Gastroesophageal sphincter (tissue), 4 donors: Measurements from ENCODE around the gene PSPH. TPM values are rescaled to one million over a fixed set of nuclear protein-coding genes. Genes with fewer than 3 reads are reported as not detected.
"Not testable (repeated sequence)": the region's sequence is repeated elsewhere in the genome, so short reads cannot be mapped to it uniquely, and the experiment has no call there.

ENCODE experiments used
- ATAC-seq: fragments of 150-250 bp; one replicate; pipeline ENCODE4 v1.9.1; 2016; ENCODE audit warnings: mild to moderate bottlenecking, moderate library complexity
- H3K27ac ChIP-seq, 4 donors: fragments of 200-600 bp; sonication (generic) in 3 of 4; 1 replicate in 3 of 4; 2 replicates in 1 of 4; pipeline ENCODE4 v1.5.1; 2016 to 2019
- H3K27me3 ChIP-seq: fragments of 200-600 bp; sonication (generic); one replicate; pipeline ENCODE4 v1.5.1; 2019
- H3K36me3 ChIP-seq, 2 donors: fragments of 200-600 bp; sonication (generic); one replicate each; pipeline ENCODE4 v1.5.1; 2019; ENCODE audit warnings: control low read depth in 1 of 2
- H3K4me1 ChIP-seq, 3 donors: fragments of 200-600 bp; sonication (generic); 1 replicate in 2 of 3; 2 replicates in 1 of 3; pipeline ENCODE4 v1.5.1; 2016 to 2019; ENCODE audit warnings: control low read depth in 2 of 3
- H3K4me3 ChIP-seq, 2 donors: fragments of 200-600 bp; sonication (generic); one replicate each; pipeline ENCODE4 v1.5.1; 2019; ENCODE audit warnings: mild to moderate bottlenecking in 1 of 2, moderate library complexity in 1 of 2
- H3K9me3 ChIP-seq, 3 donors: fragments of 200-600 bp; sonication (generic); one replicate each; pipeline ENCODE4 v1.5.1; 2017 to 2019; ENCODE audit warnings: control low read depth in 2 of 3
- CTCF ChIP-seq, 4 experiments: fragments of 200-600 bp in 2 of 4; fragments of 450-650 bp in 2 of 4; sonication (generic) in 1 of 4; IDR thresholded peaks; one replicate each; pipeline ENCODE4 v1.5.1; 2017 to 2019; ENCODE audit warnings: antibody characterized with exemption in 4 of 4, mild to moderate bottlenecking in 2 of 4, moderate library complexity in 2 of 4
- EP300 ChIP-seq: sonication (generic); formaldehyde crosslinking; IDR thresholded peaks from one replicate; pipeline ENCODE4 v1.6.1; 2017; ENCODE audit warnings: antibody characterized with exemption, mild to moderate bottlenecking
- POLR2A ChIP-seq, 2 donors: fragments of 450-650 bp; IDR thresholded peaks; one replicate each; pipeline ENCODE4 v1.6.1; 2017; ENCODE audit warnings: antibody characterized with exemption in 2 of 2, mild to moderate bottlenecking in 2 of 2, moderate library complexity in 1 of 2
- POLR2AphosphoS5 ChIP-seq: sonication (generic); formaldehyde crosslinking; IDR thresholded peaks from one replicate; pipeline ENCODE4 v1.6.1; 2017; ENCODE audit warnings: antibody characterized with exemption
- WGBS, 2 donors: methylation state at CpG; one replicate each; pipeline ENCODE4 v1.1.5; 2018; ENCODE audit warnings: low coverage in 1 of 2; 5-methylcytosine and 5-hydroxymethylcytosine counted together
- total RNA-seq, 4 donors: library from RNA; depleted of rRNA; stranded (reverse); fragments of >200 nt; gene quantifications; one replicate each; pipeline ENCODE4 v1.1.0, GENCODE V29; 2016

Gene PSPH
- total RNA-seq, 4 donors from 2014 or later, result 6.9 to 13.5 (median 8.6) TPM

- 93 to 100% methylated on average over 1 to 5 of the region's 16 CpGs for WGBS, 2 donors
- TF ChIP-seq EP300 (no peak), CTCF (IDR thresholded peaks at IDR 0.05) (no peak), POLR2A (IDR thresholded peaks at IDR 0.05) (no peak), POLR2AphosphoS5 (no peak)
- Histone ChIP-seq H3K36me3 (peaks cover 0 to 43% of the 10 kb centered on the region in 2 donors), H3K4me1 (peaks cover 0 to 40% (median 11%) of the 10 kb centered on the region in 3 donors), H3K4me3 (no peak overlapping the region), H3K9me3 (no peaks in the 10 kb centered on the region), H3K27ac (peak overlapping the region in 2 of 4 donors; percentile 70 to 76), H3K27me3 (no peaks in the 10 kb centered on the region)
- no peak for ATAC-seq
Observed at GRCh38 chr7:56078196-56078595, 27.0 kb upstream of the PSPH start.

DNA sequence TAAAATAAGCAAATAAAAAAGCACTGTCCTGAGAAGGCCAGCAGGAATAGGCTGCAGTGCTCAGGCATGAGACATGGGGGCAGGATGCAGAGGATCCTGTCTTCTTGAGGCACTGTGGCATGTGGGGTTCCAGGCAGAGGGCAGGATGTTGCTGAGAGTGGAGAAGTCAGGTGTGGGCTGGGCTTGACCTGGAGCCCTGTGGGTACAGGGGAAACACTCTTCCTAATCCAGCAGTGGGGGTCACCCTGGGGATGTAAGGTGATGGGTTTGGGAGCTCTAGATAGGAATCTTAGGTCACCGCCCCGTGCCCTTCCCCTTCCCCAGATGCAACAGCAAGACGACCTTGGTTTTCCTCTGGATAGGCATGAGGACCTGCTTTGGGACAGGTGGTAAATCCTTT, 26.4 kb upstream of the PSPH start:
- no peak for ATAC-seq
- H3K9me3 ChIP-seq, result no peaks in the 10 kb centered on the region
- TF ChIP-seq EP300 (no peak), POLR2AphosphoS5 (no peak), CTCF (IDR thresholded peaks at IDR 0.05) (no peak)
- peaks cover 0 to 48% of the 10 kb centered on the region in 2 donors for H3K36me3 ChIP-seq
- H3K27ac ChIP-seq, result no peak overlapping the region
- H3K27me3 ChIP-seq, result no peaks in the 10 kb centered on the region
- WGBS, 2 donors, result 93 to 100% methylated on average over 2 to 3 of the region's 3 CpGs
- no peak overlapping the region for H3K4me3 ChIP-seq
- peaks cover 0 to 35% (median 9%) of the 10 kb centered on the region in 3 donors for H3K4me1 ChIP-seq

GRCh38 chr7:56074371-56074791, 23.1 kb upstream of the PSPH start:
- WGBS, 2 donors, result 0 to 7% methylated on average over 8 of the region's 19 CpGs
- peak; percentile 57 for TF ChIP-seq POLR2AphosphoS5
- peak; percentile 86 to 94 (median 88) for TF ChIP-seq CTCF (IDR thresholded peaks at IDR 0.05)
- TF ChIP-seq EP300, result no peak

GRCh38 chr7:56066376-56066775, 15.1 kb upstream of the PSPH start:
- H3K4me3 ChIP-seq, H3K27ac ChIP-seq, H3K27me3 ChIP-seq, ATAC-seq, H3K9me3 ChIP-seq: not testable (repeated sequence)
- Histone ChIP-seq H3K36me3 (peaks cover 0 to 61% of the 10 kb centered on the region in 2 donors), H3K4me1 (peaks cover 0 to 16% (median 5%) of the 10 kb centered on the region in 3 donors)
- 80 to 91% methylated on average over 1 to 9 of the region's 13 CpGs for WGBS, 2 donors

More at GRCh38 chr7:56074371-56074791, 23.1 kb upstream of the PSPH start:
- Histone ChIP-seq H3K27me3 (no peaks in the 10 kb centered on the region), H3K36me3 (peaks cover 0 to 62% of the 10 kb centered on the region in 2 donors), H3K4me1 (peaks cover 0 to 19% (median 5%) of the 10 kb centered on the region in 3 donors), H3K4me3 (no peak overlapping the region), H3K27ac (peak overlapping the region in 3 of 4 donors; percentile 5 to 61 (median 55)), H3K9me3 (no peaks in the 10 kb centered on the region)
- ATAC-seq, result peak; percentile 93

DNA sequence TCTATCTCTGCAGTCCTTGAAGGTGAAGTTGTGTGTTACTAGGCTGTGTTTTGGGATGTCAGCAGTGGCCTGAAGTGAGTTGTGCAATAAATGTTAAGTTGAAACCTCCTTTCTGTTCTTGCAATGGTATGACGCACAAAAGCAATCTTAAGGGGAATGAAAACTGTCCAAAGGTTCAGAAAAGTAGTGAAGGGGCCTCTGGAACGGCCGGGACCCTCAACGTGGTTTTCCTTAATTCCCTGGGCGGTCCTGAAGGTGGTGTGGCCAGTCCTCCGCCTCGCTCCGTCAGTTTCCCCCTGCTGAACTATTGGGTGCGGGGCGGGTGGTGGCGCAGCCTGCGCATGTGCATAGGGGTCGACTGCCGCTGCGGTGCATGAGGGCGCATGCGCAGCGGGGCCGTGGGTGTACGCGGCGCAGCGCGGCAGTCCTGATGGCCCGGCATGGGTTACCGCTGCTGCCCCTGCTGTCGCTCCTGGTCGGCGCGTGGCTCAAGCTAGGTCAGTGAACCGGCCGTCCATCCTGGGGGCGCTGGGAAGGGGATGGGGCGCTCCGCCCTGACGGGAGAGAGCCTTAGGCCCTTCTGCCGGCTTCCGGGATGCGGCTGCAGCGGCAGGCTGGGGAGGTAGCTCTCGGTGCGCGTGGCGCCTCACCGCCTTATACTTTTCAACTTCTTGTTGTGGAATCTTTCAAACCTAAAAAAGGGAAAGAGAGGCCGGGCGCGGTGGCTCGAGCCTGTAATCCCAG, 12.8 kb upstream of the PSPH start, which contains the start of gene SUMF2:
Gene SUMF2, plus strand, starts transcription at position 405 of the 744 bp plus-strand sequence. Its CDS starts 26 bp downstream, at position 431.
- H3K4me3 ChIP-seq, result peak within 1 kb of the TSS; percentile 74 to 81
- peak; percentile 99 for ATAC-seq
- TF ChIP-seq CTCF (IDR thresholded peaks at IDR 0.05) (peak in 3 of 4 experiments; percentile 22 to 56 (median 27)), POLR2AphosphoS5 (peak; percentile 87), POLR2A (IDR thresholded peaks at IDR 0.05) (peak; percentile 86 to 89), EP300 (no peak)
- WGBS, 2 donors, result 0% methylated on average over 3 to 10 of the region's 49 CpGs
- peaks cover 0 to 16% (median 5%) of the 10 kb centered on the region in 3 donors for H3K4me1 ChIP-seq
- H3K36me3 ChIP-seq, result peaks cover 0 to 61% of the 10 kb centered on the region in 2 donors
- H3K27ac ChIP-seq, result peak within 1 kb of the TSS; percentile 72 to 92 (median 89)
- H3K27me3 ChIP-seq, result no peaks in the 10 kb centered on the region
- H3K9me3 ChIP-seq, result no peaks in the 10 kb centered on the region
